ENCODE data around the gene CD320. TPM values are rescaled to one million over a fixed set of nuclear protein-coding genes. Genes with fewer than 3 reads are reported as not detected.

CD320 gene
- total RNA-seq, 1 experiment from 2014 or later: 42.9 TPM

DNA sequence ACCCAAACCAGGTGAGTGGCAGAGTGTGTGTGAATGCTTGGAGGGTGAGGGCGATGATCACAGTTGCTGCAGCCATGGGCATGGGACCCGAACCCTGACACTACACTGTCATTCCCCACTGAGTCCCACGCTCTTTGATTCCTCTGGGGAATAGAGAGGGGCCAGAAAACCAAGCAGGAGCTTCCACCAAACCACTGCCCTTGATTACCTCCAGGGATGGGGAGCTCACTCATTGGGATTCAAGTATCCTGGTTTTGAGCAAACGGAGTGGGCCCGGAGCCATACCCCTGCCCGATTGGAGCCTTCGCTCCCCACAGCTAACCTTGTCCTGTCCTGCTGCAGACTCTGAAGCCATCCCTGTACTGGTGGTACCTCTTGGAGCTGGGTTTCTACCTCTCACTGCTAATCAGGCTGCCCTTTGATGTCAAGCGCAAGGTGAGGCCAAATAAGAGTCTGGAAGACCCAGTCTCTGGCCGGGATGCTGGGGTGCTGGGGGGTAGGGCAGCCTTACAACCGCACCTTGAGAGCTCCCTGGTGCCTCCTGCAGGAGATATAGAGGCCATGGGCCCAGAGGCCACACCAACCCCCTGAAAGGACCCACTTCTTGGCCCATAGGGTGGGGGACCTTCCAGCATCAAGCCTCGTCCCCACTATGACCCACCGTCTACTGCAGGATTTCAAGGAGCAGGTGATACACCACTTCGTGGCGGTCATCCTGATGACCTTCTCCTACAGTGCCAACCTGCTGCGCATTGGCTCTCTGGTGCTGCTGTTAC lies 51.7 kb downstream of the CD320 start:
- no peak overlapping the region for H3K27ac ChIP-seq
- H3K4me1 ChIP-seq (replicated peaks; ENCODE audit: insufficient read depth): no peaks in the 10 kb centered on the region
- no peaks in the 10 kb centered on the region for H3K27me3 ChIP-seq (ENCODE audit: insufficient read depth, low read depth)
- H3K9me3 ChIP-seq (ENCODE audit: insufficient read depth, low read depth): no peaks in the 10 kb centered on the region
- intact Hi-C loops (cut with micrococcal nuclease; ENCODE audit: unreplicated experiment): loop anchor here (10.0 kb wide), 1 partner anchor 402 kb away; no protein-coding TSS in a partner anchor
- no peaks in the 10 kb centered on the region for H3K9me2 ChIP-seq (ENCODE audit: insufficient read depth)
- no peak overlapping the region for H3K4me2 ChIP-seq
- no TSS peak for BruUV-seq (replicated peaks)
- TF ChIP-seq EZH2 (IDR thresholded peaks at IDR 0.05; ENCODE audit: low read depth): no peak
- no peak for TF ChIP-seq CTCF (conservative IDR thresholded peaks at IDR 0.05)
- no peaks in the 10 kb centered on the region for H3F3A ChIP-seq (ENCODE audit: insufficient read depth, low read depth)
- no peaks in the 10 kb centered on the region for H3K79me2 ChIP-seq (ENCODE audit: low read depth)
- no peaks in the 10 kb centered on the region for H3K36me3 ChIP-seq (ENCODE audit: low read depth)
- peak in 1 of 2 experiments; percentile 31 for DNase-seq
- H4K20me1 ChIP-seq (ENCODE audit: insufficient read depth): no peaks in the 10 kb centered on the region
- no peak overlapping the region for H3K4me3 ChIP-seq
- H2AFZ ChIP-seq: no peak overlapping the region
- CTCF ChIA-PET: no interaction called here
- POLR2A ChIA-PET (ENCODE audit: unreplicated experiment): no interaction called here

- Histone ChIP-seq H3K9me2 (ENCODE audit: insufficient read depth) (no peaks in the 10 kb centered on the region), H3K9me3 (ENCODE audit: insufficient read depth, low read depth) (no peaks in the 10 kb centered on the region), H3K27ac (no peak overlapping the region), H3K4me1 (replicated peaks; ENCODE audit: insufficient read depth) (no peaks in the 10 kb centered on the region), H3K27me3 (ENCODE audit: insufficient read depth, low read depth) (no peaks in the 10 kb centered on the region), H3K79me2 (ENCODE audit: low read depth) (no peaks in the 10 kb centered on the region), H3F3A (ENCODE audit: insufficient read depth, low read depth) (no peaks in the 10 kb centered on the region), H3K4me2 (no peak overlapping the region), H4K20me1 (ENCODE audit: insufficient read depth) (no peaks in the 10 kb centered on the region), H2AFZ (no peak overlapping the region), H3K36me3 (ENCODE audit: low read depth) (no peaks in the 10 kb centered on the region), H3K4me3 (no peak overlapping the region)
- POLR2A ChIA-PET (ENCODE audit: unreplicated experiment): no interaction called here
- DNase-seq: no peak
- BruUV-seq (replicated peaks): no TSS peak
- CTCF ChIA-PET: no interaction called here
- TF ChIP-seq EZH2 (IDR thresholded peaks at IDR 0.05; ENCODE audit: low read depth): no peak
- TF ChIP-seq CTCF (conservative IDR thresholded peaks at IDR 0.05): no peak
- intact Hi-C loops (cut with micrococcal nuclease; ENCODE audit: unreplicated experiment): loop anchor here (10.0 kb wide), 1 partner anchor 401 kb away; no protein-coding TSS in a partner anchor
Observed at GRCh38 chr19:8255426-8256125, 52.6 kb downstream of the CD320 start.

DNA sequence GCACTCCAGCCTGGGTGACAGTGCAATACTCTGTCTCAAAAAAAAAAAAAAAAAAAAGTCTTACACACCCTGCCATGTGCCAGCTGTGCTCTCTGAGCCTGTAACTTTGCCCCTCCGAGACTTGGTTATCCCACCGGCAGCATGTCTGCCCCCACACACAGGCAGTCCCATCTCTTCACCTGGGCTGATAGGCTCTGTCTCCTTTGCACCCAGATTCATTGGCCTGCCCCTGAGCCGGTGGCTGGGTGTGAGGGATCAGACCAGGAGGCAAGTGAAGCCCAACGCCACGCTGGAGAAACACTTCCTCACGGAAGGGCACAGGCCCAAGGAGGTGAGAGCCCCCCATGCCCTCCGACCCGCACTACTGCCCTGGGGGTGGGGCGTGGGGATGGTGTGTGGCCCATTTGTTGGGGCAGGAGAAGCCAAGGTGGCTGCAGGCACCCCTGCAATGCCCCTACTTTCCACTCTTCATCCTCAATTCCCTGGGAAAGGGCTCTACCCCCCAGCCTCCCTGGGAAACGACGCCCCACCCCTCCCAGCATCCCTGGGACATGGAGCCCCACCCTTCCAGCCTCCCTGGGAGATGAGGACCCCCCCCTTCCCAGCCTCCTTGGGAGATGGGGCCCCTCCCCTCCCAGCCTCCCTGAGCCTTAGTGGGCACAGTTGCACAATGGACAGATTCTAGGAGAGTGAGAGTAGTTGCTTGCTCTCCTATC lies 53.7 kb downstream of the CD320 start:
- intact Hi-C loops (cut with micrococcal nuclease; ENCODE audit: unreplicated experiment): loop anchor here (5.0 to 10.0 kb wide), 2 partner anchors 327 to 400 kb away; partner anchors contain the start of gene CTXN1
- ChIA-PET POLR2A (ENCODE audit: unreplicated experiment) (no interaction called here), CTCF (interaction anchor here (0.6 kb wide), 1 partner anchor 85 kb away, joined by 5 read pairs; no protein-coding TSS in a partner anchor)
- Histone ChIP-seq H3K9me3 (ENCODE audit: insufficient read depth, low read depth) (no peaks in the 10 kb centered on the region), H3K27ac (no peak overlapping the region), H3K79me2 (ENCODE audit: low read depth) (no peaks in the 10 kb centered on the region), H3F3A (ENCODE audit: insufficient read depth, low read depth) (no peaks in the 10 kb centered on the region), H3K9me2 (ENCODE audit: insufficient read depth) (no peaks in the 10 kb centered on the region), H2AFZ (no peak overlapping the region), H4K20me1 (ENCODE audit: insufficient read depth) (no peaks in the 10 kb centered on the region), H3K4me3 (no peak overlapping the region), H3K36me3 (ENCODE audit: low read depth) (no peaks in the 10 kb centered on the region), H3K4me2 (no peak overlapping the region), H3K27me3 (ENCODE audit: insufficient read depth, low read depth) (no peaks in the 10 kb centered on the region), H3K4me1 (replicated peaks; ENCODE audit: insufficient read depth) (no peaks in the 10 kb centered on the region)
- no peak for DNase-seq
- BruUV-seq (replicated peaks): no TSS peak
- no peak for TF ChIP-seq EZH2 (IDR thresholded peaks at IDR 0.05; ENCODE audit: low read depth)
- no peak for TF ChIP-seq CTCF (conservative IDR thresholded peaks at IDR 0.05)
